RWPE1 (cell line): ENCODE results near the gene MED13L.

Source experiments
- CTCF ChIA-PET: fragments of 350-600 bp; sonication (Branson Sonifier 250); formaldehyde crosslinking; extraction: SDS; loops from one replicate; lab custom pipeline; 2021; lab: Yijun Ruan, JAX
- POLR2A ChIA-PET: fragments of 400-600 bp; formaldehyde crosslinking; extraction: SDS; loops from one replicate; lab custom pipeline; 2020; ENCODE audit warnings: antibody characterized with exemption; ENCODE audit not compliant: low non-redundant PET; lab: Yijun Ruan, JAX
- DNase-seq: peaks from one replicate; pipeline ENCODE4 v3.0.0; 2012; ENCODE audit warnings: low spot score
- H3K27ac ChIP-seq: fragments of 450-650 bp; 2 replicates; pipeline ENCODE4 v1.5.1; 2017
- TF ChIP-seq, protein P1 (sequence below): fragments of 450-650 bp; conservative IDR thresholded peaks from 2 replicates; pipeline ENCODE4 v1.5.1; 2017; ENCODE audit warnings: low read depth, mild to moderate bottlenecking

Gene MED13L

DNA sequence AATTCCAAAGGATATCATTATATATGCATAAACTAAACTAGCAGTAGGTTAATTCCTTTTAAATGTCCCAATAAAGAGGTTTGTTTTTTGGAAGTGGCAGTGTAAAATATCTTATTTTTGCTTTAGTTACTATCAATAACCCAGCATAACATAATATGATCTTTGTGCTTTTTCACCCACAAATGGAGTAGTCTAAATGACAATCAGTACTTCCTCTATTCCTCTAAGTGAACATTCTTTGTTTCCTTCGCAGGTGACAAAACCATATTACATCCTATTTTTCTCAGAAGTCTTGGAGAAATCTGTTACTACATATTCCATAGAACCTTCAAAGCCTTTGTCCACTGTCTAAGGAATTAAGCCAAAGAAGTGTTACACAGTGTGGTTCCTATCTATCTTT lies 62.5 kb downstream of the MED13L start:
- DNase-seq: no peak
- TF ChIP-seq, protein P1, sequence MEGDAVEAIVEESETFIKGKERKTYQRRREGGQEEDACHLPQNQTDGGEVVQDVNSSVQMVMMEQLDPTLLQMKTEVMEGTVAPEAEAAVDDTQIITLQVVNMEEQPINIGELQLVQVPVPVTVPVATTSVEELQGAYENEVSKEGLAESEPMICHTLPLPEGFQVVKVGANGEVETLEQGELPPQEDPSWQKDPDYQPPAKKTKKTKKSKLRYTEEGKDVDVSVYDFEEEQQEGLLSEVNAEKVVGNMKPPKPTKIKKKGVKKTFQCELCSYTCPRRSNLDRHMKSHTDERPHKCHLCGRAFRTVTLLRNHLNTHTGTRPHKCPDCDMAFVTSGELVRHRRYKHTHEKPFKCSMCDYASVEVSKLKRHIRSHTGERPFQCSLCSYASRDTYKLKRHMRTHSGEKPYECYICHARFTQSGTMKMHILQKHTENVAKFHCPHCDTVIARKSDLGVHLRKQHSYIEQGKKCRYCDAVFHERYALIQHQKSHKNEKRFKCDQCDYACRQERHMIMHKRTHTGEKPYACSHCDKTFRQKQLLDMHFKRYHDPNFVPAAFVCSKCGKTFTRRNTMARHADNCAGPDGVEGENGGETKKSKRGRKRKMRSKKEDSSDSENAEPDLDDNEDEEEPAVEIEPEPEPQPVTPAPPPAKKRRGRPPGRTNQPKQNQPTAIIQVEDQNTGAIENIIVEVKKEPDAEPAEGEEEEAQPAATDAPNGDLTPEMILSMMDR: no peak
- POLR2A ChIA-PET: interaction anchor here (0.6 kb wide), 1 partner anchor 13 kb away, joined by 3 read pairs; no protein-coding TSS in a partner anchor
- CTCF ChIA-PET: no interaction called here
- H3K27ac ChIP-seq: no peak overlapping the region

DNA sequence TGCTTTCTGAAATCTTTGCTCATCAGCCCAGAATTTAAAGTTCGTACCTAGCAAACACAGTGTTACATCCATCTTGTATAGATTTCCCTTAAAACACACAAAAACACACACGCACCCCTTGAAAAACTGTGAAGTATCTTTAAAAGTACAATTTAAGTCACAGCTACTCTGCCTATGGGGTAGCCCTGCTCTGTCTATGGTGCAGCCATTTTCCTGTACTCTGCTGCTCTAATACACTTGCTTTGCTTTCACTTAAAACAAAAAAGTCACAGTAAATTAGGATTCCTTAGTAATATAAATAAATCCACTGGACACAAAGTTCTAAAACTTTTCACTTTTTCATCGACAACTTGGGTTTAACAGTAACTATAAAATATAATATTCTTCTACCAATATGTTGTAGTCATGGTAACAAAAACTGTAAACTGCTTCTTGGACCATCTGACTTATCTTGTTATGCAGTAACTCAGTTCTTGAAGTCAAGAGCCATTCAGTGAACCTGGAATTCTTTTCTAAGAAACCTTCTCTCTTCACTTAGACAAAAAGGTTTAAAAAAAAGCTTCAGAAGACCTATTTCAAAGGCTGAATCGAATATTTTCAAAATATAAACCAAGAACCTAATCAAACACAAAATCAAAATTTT lies 63.5 kb downstream of the MED13L start:
- CTCF ChIA-PET: interaction anchor here (0.6 kb wide), 1 partner anchor 60 kb away, joined by 6 read pairs; no protein-coding TSS in a partner anchor
- no peak overlapping the region for H3K27ac ChIP-seq
- POLR2A ChIA-PET: no interaction called here
- TF ChIP-seq, protein P1: no peak
- no peak for DNase-seq

DNA sequence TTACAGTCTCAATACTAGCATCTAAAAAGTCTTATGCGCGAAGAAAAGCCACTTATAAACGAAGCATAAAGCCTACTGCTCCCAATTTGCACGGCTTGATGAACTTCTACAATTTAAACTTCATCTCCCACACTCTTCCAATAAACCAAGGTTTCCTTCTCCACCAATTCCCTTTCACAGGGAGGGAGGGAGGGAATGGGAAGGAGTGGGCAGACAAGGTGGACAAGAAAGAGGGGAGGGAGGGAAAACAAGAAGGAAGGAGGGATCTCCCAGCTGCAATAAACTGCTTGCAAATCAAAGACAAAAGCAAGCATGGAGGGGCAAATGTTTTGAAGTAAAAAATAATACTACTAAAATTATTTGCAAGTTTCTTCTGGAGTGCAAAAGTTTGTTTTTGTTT lies 64.5 kb downstream of the MED13L start:
- POLR2A ChIA-PET: no interaction called here
- H3K27ac ChIP-seq: no peak overlapping the region
- TF ChIP-seq, protein P1: no peak
- no peak for DNase-seq
- CTCF ChIA-PET: interaction anchor here (0.6 kb wide), 1 partner anchor 61 kb away, joined by 6 read pairs; no protein-coding TSS in a partner anchor

DNA sequence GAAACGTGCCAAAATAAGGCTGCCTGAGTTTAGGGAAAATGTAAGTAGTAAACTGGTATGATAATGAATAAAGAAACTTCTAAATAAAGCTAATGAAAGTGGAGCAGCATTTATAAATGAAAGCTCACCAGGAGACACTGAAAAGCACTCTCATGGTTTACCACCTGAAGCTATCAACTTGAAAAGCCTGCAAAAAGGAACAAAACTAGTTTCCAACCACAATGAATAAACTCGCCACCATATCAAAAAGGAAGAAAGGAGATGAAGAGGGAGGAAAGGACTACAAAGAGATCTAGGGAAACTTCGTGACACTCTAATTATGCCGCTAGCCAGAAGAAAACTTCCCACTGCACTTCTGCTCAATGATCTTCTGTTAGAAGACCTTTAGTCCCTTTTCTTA lies 66.7 kb downstream of the MED13L start:
- no peak overlapping the region for H3K27ac ChIP-seq
- DNase-seq: no peak
- POLR2A ChIA-PET: no interaction called here
- CTCF ChIA-PET: interaction anchor here (0.6 kb wide), 1 partner anchor 13 kb away, joined by 3 read pairs; no protein-coding TSS in a partner anchor
- TF ChIP-seq, protein P1: no peak

DNA sequence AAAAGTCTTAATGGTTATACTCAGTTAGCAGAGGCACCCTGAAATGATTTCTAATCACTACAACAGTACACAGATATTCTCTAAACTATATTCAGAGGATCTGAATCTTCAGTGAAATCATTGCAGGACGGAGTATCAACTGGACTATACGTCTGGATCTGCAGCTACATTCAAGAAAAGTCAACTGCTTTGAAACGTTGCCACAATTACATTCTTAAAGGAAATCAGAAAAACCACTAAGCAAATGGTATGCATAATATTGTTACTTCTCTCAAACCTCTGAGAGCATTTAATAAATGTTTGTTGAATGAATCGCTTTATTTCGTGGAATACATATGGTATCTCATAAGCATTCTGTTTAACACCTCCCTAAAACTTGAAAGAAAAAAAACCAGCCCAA lies 67.4 kb downstream of the MED13L start:
- TF ChIP-seq, protein P1: no peak
- H3K27ac ChIP-seq: no peak overlapping the region
- no peak for DNase-seq
- ChIA-PET POLR2A (no interaction called here), CTCF (no interaction called here)

DNA sequence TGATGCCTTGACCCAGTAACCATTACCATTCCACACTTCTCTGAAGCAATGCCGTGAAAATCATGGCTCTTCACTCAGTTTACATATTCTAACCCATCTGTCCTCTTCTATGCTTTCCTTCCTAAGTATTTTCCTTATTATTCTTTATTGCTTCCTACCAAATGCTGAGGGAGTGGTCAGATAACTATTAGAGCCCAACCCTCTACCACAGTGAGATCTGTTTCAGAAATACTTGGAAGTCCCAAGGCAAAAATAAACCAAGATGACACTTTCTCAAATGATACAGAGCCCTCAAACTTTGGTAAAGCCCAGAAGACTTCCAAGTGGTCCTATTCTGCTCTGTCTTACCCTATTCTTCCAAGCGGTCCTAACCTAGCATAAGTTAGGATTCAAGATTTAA lies 68.0 kb downstream of the MED13L start:
- H3K27ac ChIP-seq: no peak overlapping the region
- CTCF ChIA-PET: no interaction called here
- POLR2A ChIA-PET: no interaction called here
- TF ChIP-seq, protein P1: no peak
- DNase-seq: no peak
